ENCODE measurements around the gene NR3C2.
"Not testable (repeated sequence)": the region's sequence is repeated elsewhere in the genome, so short reads cannot be mapped to it uniquely, and the experiment has no call there.

NR3C2 gene

DNA sequence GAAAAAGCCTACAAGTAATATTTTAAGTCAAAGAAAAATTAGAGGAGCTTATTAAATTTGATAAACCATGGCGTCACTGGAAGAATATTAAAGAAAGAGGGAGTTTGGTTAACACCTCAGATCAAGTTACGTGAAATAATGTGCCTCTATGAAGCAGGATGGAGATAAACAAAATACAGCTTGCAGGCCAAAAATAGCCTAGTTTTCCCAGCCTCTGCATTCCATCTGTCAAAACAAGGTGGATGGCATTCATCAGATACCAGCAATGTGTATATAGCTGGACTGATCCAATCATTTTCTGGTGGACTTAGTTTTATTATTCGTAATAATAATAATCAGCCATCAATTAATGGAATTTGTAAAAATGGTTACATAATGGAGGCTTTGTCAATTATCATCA is 230.7 kb downstream of the NR3C2 start:
- DNase-seq: no peak

DNA sequence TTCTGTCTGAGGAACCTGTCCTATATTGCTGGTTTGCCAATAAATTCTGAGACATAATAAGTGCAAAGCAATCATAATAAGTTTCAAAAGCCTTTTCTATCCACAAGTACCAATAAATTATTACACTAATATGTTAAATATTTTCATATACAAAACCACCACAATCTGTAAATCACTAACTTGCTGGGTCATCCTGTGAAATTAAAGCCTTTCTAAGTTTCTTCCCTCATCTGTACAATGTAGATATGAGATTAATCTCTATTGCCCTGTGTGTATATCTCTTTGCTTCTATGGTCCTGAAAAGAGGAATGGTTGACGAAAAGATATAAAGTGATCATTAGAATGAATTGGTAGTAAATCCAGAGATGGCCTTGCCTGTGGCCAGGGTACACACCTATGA is 231.6 kb downstream of the NR3C2 start:
- DNase-seq: no peak

- DNase-seq: no peak
Observed at GRCh38 chr4:148207068-148207467, 235.1 kb downstream of the NR3C2 start.

DNA sequence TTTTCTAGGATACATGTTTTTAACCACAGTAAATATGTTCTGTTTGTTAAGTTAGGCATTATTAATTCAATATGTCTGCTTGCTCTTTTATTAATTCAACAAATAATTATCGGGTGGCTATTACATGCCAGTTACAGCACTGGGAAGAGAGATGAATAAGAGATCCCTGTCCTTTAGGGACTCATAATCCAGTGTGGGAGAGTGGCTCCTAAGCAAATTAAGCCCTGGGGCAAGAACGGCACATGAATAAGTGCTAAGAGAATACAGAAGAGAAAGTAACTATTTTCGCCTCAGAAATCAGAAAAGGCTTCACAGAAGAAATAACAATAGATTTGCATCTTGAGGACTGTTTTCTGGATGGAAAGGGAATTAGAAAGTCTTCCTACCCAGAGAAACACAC is 236.7 kb downstream of the NR3C2 start:
- no peak for DNase-seq

- no peak for DNase-seq
Observed at GRCh38 chr4:148204892-148205291, 237.3 kb downstream of the NR3C2 start.

GRCh38 chr4:148204171-148204570 is 238.0 kb downstream of the NR3C2 start:
- no peak for DNase-seq

- DNase-seq: no peak
Observed at GRCh38 chr4:148203056-148203898, 238.9 kb downstream of the NR3C2 start.

DNA sequence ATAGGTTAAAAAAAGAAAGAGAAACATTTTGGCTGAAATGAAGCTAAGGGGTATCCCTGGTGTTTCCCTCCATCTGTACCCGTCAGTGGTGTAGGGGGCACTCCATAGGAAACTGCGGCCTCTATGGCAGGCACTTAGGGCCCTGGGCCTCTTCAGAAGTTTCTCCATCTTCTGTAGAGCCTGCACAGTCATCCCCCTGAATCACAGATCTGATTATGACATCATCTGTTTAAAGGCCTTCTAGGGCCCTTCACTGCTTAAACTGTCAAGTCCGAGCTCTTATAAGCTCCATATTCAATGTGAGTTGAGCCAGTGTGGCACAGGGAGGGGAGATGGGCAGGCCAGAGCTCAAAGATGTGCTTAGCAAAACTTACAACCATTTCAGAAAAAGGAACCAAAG is 241.3 kb downstream of the NR3C2 start:
- DNase-seq: no peak

DNA sequence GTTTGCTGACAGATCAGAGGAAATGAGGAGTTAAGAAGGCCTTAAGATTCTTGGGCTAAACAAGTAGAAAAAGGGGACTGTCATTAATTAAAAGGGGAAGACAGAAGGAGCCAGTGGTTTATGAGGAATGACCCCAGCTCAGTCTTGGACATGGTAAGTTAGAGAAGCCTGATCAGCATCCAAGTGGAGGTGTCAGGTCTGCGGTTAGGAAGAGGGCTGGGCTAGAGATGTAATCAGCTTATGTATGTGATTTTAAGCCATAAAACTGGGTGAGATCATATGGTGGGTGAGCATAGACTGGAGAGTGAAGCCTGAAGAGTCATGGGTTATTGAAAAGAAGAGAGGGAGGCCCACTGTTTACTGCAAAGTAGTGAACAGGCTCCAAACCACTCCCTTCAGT is 246.1 kb downstream of the NR3C2 start:
- DNase-seq: no peak

- no peak for DNase-seq
Observed at GRCh38 chr4:148192526-148192925, 249.7 kb downstream of the NR3C2 start.

DNA sequence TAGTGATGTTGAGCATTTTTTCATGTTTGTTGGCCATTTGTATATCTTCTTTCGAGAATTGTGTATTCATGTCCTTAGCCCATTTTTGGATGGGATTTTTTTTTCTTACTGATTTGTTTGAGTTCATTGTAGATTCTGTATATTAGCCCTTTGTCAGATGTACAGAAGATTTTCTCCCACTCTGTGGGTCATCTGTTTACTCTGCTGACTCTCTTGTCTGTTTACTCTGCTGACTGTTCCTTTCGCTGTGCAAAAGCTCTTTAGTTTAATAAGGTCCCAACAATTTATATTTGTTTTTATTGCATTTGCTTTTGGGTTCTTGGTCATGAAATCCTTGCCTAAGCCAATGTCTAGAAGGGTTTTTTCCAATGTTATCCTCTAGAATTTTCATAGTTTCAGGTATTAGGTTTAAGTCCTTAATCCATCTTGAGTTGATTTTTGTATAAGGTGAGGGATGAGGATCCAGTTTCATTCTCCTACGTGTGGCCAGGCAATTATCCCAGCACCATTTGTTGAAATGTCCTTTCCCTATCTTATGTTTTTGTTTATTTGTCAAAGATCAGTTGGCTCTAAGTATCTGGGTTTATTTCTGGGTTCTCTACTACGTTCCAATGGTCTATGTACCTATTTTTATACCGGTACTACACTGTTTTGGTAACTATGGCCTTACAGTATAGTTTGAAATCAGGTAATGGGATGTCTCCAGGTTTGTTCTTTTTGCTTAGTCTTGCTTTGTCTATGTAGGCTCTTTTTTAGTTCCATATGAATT is 254.6 kb downstream of the NR3C2 start:
- DNase-seq: not testable (repeated sequence)

- DNase-seq: no peak
Observed at GRCh38 chr4:148184922-148185321, 257.3 kb downstream of the NR3C2 start.

GRCh38 chr4:148182230-148182911 is 259.8 kb downstream of the NR3C2 start:
- no peak for DNase-seq

DNA sequence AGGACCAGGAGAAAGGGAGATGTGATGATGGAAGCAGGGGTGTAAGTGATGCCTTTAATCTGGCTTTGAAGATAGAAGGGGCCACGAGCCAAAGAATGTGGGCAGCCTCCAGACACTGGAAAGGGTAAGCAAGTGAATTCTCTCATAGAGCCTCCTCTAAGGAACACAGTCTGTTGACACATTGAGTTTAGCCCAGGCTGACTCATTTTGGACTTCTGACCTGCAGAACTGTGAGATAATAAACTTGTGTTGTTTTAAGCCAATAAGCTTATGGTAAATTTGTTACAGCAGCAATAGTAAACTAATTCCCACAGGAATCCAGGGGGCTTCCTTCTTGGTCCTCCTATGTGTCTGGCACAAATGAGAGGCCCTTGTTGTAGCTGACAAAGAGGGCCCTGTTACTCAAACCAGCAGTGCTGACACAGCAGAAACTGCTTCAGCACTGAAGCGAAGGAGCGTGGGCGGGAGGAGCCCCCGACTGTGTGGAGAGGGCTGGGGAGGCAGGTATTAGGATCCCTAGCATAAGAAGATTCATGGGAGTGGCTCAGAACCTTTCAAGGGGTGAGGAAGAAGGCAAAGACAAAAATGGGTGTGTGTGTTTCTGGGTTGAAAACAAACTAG is 268.7 kb downstream of the NR3C2 start:
- no peak for DNase-seq

- DNase-seq: no peak
Observed at GRCh38 chr4:148171596-148171995, 270.6 kb downstream of the NR3C2 start.

- no peak for DNase-seq
Observed at GRCh38 chr4:148170408-148171365, 271.5 kb downstream of the NR3C2 start.

DNA sequence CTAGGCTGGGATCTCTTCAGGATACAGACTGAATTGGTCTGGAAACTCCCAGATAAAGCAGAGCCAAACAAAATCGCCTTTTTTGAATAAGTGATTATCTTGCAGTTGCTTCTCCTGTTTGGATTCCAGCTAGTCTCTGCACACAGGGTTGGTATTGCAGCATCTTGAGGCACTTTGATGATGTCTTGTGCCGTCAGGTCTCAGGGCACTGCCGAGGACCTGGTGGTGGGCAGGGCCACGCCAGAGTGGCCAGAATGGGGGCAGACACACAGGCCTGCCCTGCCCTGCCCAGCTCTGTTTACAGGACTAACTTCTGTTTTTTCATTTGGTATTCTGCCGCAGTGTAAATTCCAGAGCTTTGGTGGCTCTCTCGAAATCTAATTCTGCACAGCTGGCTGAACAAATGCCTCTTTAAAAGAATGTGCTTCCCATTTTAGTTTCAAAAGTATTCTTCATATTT is 276.1 kb downstream of the NR3C2 start:
- no peak for DNase-seq

GRCh38 chr4:148164557-148164956 is 277.7 kb downstream of the NR3C2 start:
- no peak for DNase-seq

GRCh38 chr4:148162991-148163390 is 279.2 kb downstream of the NR3C2 start:
- DNase-seq: no peak

GRCh38 chr4:148162519-148162918 is 279.7 kb downstream of the NR3C2 start:
- no peak for DNase-seq

- no peak for DNase-seq
Observed at GRCh38 chr4:148161601-148162000, 280.6 kb downstream of the NR3C2 start.

- DNase-seq: no peak
Observed at GRCh38 chr4:148159793-148160192, 282.4 kb downstream of the NR3C2 start.
